ENCODE measurements around the gene MOG.

DNA sequence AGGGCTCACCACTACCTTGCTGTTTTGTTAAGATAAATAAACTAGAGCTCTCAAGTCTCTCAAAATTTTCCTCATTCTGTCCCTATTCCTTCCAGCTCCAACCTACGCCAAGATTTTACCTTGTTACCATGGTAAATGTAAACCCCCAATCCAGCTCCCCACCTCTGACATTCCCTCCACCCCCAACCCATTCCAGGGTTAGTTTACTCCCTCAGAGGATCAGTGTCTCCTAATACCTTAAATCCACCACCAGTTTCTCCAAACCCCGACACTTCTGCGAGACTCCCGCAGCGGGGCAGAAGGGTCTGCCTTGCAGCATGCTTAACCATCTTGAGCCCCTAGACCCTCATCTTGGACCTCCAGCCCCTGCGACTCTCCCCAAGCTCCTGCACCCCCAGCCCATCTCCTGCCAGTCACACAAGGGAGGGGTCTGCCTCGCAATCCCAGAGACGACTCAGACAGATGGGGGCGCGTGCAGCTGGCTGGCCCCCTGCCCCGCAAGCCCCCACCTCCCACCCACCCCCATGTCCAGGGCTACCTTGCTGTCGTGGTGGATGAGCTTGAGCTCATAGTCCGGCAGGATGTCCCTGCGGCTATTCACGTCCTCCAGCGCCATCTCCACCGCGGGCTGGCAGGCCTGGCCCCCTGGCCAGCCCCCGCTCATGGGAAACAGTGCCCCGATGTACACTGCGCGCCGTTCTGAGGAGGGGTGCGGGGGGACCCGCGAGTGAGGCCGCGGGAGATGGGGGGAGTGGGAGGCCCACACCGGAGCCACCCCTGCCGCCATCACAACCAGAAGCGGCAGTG, 29.7 kb upstream of the MOG start:
- TF ChIP-seq SPI1 (IDR thresholded peaks at IDR 0.05; ENCODE audit: borderline replicate concordance, low read depth): no peak
- TF ChIP-seq, protein P1, sequence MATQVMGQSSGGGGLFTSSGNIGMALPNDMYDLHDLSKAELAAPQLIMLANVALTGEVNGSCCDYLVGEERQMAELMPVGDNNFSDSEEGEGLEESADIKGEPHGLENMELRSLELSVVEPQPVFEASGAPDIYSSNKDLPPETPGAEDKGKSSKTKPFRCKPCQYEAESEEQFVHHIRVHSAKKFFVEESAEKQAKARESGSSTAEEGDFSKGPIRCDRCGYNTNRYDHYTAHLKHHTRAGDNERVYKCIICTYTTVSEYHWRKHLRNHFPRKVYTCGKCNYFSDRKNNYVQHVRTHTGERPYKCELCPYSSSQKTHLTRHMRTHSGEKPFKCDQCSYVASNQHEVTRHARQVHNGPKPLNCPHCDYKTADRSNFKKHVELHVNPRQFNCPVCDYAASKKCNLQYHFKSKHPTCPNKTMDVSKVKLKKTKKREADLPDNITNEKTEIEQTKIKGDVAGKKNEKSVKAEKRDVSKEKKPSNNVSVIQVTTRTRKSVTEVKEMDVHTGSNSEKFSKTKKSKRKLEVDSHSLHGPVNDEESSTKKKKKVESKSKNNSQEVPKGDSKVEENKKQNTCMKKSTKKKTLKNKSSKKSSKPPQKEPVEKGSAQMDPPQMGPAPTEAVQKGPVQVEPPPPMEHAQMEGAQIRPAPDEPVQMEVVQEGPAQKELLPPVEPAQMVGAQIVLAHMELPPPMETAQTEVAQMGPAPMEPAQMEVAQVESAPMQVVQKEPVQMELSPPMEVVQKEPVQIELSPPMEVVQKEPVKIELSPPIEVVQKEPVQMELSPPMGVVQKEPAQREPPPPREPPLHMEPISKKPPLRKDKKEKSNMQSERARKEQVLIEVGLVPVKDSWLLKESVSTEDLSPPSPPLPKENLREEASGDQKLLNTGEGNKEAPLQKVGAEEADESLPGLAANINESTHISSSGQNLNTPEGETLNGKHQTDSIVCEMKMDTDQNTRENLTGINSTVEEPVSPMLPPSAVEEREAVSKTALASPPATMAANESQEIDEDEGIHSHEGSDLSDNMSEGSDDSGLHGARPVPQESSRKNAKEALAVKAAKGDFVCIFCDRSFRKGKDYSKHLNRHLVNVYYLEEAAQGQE (IDR thresholded peaks at IDR 0.05; ENCODE audit: insufficient replicate concordance, low read depth): no peak
- TF ChIP-seq CTCF (IDR thresholded peaks at IDR 0.05; ENCODE audit: insufficient read depth, low read length): no peak

All from HL-60 (cell line).